ENCODE results near the gene NQO2. TPM values are rescaled to one million over a fixed set of nuclear protein-coding genes. Genes with fewer than 3 reads are reported as not detected.

The NQO2 gene
- total and polyA plus RNA-seq, 2 of the 13 experiments (the other 11 are each of a cell fraction or from before 2014, with no cell fraction given) = 32.2 to 56.5 TPM

DNA sequence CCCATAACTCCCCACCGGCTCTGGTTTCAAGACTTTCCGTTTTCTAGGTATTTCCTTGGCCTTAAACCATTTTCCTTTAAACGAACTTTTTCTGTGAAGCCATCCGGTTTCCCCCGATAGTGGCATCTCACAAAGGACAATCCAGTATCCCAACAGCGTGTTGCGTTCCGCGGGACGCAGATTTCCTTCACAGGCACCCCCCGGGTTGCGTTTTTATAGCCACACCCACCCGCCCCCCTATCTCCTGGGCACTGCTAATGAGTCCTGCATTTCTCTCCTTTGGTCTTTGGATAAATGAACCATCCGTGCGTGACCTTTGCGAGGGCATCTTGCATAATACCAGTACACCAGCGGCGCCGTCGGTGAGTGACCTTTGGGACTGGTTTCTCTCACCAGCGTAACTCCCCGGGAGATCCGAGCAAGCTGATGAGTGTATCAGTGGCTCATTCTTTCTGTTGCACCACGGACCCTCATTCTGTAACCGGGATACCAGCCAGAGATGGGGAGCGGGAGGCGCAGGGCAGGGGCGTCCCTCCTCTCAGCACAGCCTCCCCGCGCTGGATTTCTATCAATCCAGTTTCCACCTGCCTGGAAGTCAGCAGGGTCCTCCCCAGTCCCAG, 586 bp upstream of the NQO2 start (continued):
- TF ChIP-seq ZNF280B (CRISPR knock-in tag; IDR thresholded peaks at IDR 0.05; ENCODE audit: borderline replicate concordance) (no peak), ZSCAN30 (CRISPR knock-in tag; IDR thresholded peaks at IDR 0.05) (no peak), ZNF354B (CRISPR knock-in tag; IDR thresholded peaks at IDR 0.05) (0 out of 2 replicates have a peak, but pooled peaks have one; percentile 58), ZNF256 (CRISPR knock-in tag; conservative IDR thresholded peaks at IDR 0.05) (0 out of 2 replicates have a peak, but pooled peaks have one; percentile 34), RBAK (CRISPR knock-in tag; IDR thresholded peaks at IDR 0.05) (no peak), NFE2 (CRISPR knock-in tag; IDR thresholded peaks at IDR 0.05) (no peak), ZNF788 (CRISPR knock-in tag; IDR thresholded peaks at IDR 0.05; ENCODE audit: borderline replicate concordance) (peak; percentile 63; the same call in 1 of the 2 replicates), ZNF790 (CRISPR knock-in tag; IDR thresholded peaks at IDR 0.05; ENCODE audit: borderline replicate concordance) (0 out of 2 replicates have a peak, but pooled peaks have one; percentile 57), ZNF343 (CRISPR knock-in tag; IDR thresholded peaks at IDR 0.05) (peak; percentile 59; the same call in 1 of the 2 replicates), ZNF207 (IDR thresholded peaks at IDR 0.05; ENCODE audit: borderline replicate concordance) (no peak), ZFAT (CRISPR knock-in tag; conservative IDR thresholded peaks at IDR 0.05) (no peak), ATF4 (CRISPR knock-in tag; IDR thresholded peaks at IDR 0.05) (peak in 1 of 2 experiments; percentile 77; a peak in 2 of 4 replicates), MZF1 (CRISPR knock-in tag; IDR thresholded peaks at IDR 0.05; ENCODE audit: borderline replicate concordance) (no peak), HES4 (CRISPR knock-in tag; IDR thresholded peaks at IDR 0.05; ENCODE audit: borderline replicate concordance) (peak; percentile 90), CTCF (CRISPR knock-in tag; IDR thresholded peaks at IDR 0.05) (0 out of 2 replicates have a peak, but pooled peaks have one; percentile 6), KDM4B (CRISPR knock-in tag; IDR thresholded peaks at IDR 0.05) (no peak), ELF3 (CRISPR knock-in tag; IDR thresholded peaks at IDR 0.05) (peak; percentile 73), MAX (IDR thresholded peaks at IDR 0.05) (peak; percentile 66; the same call in 1 of the 2 replicates), CCDC6 (CRISPR knock-in tag; IDR thresholded peaks at IDR 0.05) (peak; percentile 73; the same call in 1 of the 2 replicates), KMT2A (CRISPR knock-in tag; IDR thresholded peaks at IDR 0.05) (no peak), BATF2 (CRISPR knock-in tag; IDR thresholded peaks at IDR 0.05) (no peak), ZNF317 (CRISPR knock-in tag; IDR thresholded peaks at IDR 0.05) (no peak)
- TF ChIP-seq, protein P1, sequence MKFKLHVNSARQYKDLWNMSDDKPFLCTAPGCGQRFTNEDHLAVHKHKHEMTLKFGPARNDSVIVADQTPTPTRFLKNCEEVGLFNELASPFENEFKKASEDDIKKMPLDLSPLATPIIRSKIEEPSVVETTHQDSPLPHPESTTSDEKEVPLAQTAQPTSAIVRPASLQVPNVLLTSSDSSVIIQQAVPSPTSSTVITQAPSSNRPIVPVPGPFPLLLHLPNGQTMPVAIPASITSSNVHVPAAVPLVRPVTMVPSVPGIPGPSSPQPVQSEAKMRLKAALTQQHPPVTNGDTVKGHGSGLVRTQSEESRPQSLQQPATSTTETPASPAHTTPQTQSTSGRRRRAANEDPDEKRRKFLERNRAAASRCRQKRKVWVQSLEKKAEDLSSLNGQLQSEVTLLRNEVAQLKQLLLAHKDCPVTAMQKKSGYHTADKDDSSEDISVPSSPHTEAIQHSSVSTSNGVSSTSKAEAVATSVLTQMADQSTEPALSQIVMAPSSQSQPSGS (CRISPR knock-in tag; IDR thresholded peaks at IDR 0.05) = 0 out of 2 replicates have a peak, but pooled peaks have one; percentile 24
